Medulla oblongata (tissue), 1 donor: ENCODE results near the gene TBC1D22B.

Experiments
- DNase-seq: peaks from one replicate; pipeline ENCODE4 v3.0.0-alpha.2; 2015; ENCODE audit errors: extremely low spot score

The TBC1D22B gene

DNA sequence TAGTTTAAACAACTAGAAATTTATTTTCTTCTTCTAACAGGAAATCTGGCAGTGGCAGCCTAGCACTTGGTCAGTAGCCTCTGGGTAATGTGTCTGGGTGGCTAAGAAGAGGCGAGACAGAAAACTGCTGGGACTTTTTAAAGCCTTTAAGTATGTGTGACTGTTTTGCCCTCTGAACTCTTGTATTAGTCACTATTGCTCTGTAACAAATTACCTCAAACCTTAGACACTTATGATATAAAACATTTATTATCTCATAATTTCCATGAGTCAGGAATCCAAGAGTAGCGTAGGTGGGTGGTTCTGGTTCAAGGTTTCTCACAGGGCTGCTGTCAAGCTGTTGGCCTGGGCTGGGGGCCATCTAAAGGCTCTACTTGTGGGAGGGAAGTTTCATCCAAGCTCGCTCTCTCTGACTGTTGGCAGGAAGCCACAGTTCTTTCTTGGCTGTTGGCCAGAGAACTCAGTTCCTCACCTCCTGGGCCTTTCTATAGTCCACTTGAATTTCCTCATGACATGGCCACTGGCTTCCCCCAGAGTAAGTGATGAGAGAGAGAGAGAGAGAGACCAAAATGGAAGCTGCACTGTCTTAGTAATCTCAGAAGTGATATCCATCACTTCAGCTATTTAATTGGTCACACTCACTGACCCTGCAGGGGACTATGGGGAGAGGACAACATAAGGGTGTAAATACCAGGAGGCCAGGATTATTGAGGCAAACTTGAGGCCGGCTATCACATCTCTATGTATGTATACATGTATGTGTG lies 17.4 kb upstream of the TBC1D22B start:
- DNase-seq = peak; percentile 92

DNA sequence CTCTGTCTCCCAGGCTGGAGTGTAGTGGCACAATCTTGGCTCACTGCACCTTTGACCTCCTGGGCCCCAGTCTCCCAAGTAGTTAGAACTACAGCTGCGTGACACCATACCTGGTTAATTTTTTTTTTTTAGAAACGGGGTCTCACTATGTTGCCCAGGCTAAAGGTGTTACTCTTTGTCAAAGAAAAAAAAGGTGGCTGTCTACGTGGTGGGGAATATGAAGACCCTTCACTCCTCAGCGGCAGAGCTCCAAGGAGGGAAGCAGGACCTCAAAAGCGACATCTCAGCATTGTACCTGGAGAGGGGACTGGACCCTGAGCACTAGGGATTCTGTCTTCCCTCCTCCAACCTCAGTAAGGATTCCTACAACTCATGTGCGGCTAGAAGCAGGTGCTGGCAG lies 16.4 kb upstream of the TBC1D22B start:
- no peak for DNase-seq

GRCh38 chr6:37241775-37242428 lies 15.7 kb upstream of the TBC1D22B start:
- DNase-seq = no peak

DNA sequence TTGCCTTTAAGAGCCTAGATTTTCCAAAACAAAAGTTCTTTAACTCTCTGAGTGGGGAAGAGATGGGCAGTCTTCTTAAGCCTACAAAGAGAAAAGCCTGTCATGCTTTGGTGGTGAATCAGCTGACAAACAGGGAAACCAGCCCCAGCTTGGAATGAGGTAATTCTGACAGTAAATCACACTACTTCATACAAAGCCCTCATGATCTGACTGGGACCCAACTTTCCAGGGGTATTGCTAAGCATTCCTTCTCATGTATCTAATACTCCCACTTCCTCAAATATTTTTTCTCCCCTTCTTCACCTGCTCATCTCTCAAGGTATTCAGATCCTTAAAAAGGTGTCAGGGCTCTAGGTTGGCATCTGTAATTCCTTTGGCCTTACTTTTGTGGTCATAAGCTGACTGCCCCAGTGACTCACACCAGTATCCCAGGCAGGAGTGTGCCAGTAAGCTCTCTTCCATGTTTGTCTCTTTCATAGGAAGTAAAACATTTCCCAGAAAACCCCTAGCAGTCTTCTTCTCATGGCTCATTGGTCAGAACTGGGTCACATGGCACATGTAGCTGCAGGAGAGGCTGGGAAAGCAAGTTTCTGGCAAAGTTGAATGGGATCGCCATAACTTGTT lies 15.0 kb upstream of the TBC1D22B start:
- DNase-seq = no peak

DNA sequence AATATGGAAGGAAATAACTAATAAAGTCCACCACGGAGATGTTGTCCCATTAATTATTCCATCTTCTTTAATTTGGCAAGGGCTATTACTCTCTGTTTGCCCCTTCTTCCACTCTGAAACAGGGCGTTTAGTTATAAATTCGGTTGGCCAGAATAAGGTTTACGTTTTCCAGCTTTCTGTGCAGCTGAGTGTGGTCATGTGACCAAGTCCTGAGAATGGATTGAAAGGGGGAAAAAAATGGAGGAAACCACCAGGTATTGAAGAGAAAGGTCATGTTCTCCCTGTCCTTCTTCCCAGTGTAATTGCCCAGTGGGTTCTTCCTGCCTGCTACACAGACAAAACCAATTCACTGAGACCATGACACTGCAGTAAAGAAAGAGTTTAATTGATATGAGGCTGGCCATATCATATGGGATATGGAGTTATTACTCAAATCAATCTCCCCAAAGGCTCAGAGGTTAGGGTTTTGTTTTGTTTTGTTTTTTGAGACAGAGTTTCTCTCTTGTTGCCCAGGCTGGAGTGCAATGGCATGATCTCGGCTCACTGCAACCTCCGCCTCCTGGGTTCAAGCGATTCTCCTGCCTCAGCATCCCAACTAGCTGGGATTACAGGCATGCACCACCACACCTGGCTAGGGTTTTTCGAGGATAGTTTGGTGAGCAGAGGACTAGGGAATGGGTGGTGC lies 14.3 kb upstream of the TBC1D22B start:
- no peak for DNase-seq

DNA sequence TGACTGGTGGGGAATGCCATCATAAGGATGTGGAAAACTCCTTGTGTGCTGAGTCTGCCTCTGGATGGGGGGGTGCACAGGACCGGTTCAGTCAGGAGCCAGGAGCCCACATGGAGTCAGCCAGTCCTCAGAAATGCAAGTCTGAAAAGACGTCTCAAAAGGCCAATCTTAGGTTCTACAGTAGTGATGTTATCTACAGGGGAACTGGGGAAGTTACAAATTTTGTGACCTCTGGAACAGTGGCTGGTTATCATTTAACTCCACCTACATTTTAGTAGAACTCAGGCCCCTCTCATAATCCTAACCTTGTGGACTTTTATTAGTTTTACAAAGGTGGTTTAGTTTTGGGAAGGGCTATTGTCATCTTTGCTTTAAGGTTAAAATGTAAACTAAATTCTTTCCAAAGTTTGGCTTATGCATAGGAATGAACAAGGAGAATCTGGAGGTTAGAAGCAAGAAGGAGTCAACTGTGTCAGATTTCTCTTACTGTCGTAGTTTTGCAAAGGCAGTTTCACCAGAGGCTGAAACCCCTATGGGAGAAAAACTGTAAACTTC lies 13.7 kb upstream of the TBC1D22B start:
- DNase-seq = no peak

GRCh38 chr6:37244430-37245310 lies 12.9 kb upstream of the TBC1D22B start:
- peak; percentile 72 for DNase-seq

- DNase-seq = no peak
These were observed 6.3 kb upstream of the TBC1D22B start for GRCh38 chr6:37251211-37251780.

GRCh38 chr6:37253486-37254007 lies 4.0 kb upstream of the TBC1D22B start:
- DNase-seq = no peak

- no peak for DNase-seq
These were observed 2.7 kb upstream of the TBC1D22B start for GRCh38 chr6:37254881-37255280.

DNA sequence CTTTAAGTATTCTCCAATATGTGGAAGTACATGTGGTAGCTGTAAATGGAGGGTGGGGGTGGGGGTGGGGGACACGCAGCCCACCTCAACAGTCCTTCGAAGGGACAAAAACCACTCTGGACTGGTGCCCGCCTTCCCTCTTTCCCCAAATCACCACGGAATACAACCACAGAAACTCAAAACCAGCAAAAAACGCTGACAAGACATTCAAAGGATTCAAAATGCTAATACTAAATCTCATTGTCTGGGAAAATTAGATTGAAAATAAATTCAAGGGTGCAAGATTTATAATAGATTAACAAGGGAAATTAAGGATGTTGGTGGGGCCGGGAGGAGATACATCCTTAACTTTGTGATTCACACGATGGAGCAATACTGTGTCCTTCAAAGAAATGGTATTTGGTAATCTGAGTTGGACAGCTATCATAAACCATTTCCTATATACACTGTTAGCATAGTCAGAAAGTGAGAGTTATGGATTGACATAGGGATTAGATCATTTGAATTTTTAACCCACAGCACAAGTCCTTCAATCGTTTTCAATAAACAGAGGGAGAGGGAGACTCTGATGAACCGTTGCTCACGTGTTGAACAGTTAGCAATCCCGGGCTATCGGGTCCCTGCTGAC lies 766 bp upstream of the TBC1D22B start:
- DNase-seq = no peak

DNA sequence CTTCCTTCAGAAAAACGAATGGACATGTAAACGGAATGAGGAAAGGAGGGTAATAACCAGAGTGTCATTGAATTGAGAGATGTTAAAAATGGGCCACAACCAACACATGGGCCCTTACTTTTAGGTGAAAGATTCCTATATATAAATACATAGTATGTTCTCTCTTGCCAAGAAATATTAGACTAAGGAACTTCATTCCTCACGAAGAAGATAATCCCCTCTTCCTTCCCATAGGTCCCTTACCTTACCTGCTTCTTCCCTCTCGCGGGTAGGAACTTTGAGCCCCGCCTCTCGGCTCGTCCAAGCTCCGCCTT lies 295 bp upstream of the TBC1D22B start:
- no peak for DNase-seq

GRCh38 chr6:37258405-37259105 lies 983 bp downstream of the TBC1D22B start:
- DNase-seq = no peak

DNA sequence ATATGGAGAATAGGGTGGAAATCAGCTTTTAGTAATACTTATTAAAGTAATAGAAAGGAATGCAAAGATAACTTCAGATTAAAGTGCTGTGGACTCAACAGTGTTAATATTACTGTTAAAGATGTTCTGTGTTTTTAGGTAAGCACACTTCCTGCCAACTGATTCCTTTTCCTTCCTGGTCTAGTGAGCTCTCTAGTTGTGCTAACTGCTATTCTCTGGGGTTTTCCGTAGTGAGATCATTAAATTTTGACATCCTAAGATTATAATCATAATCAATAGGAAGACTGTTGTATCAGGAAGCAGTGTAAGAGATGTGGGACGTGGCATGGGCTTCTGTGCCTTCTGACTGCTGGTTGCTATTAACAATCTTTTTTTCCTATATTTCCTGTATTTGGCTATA lies 1.6 kb downstream of the TBC1D22B start:
- no peak for DNase-seq

GRCh38 chr6:37260040-37260439 lies 2.5 kb downstream of the TBC1D22B start:
- DNase-seq = no peak

GRCh38 chr6:37260444-37260843 lies 2.9 kb downstream of the TBC1D22B start:
- no peak for DNase-seq

DNA sequence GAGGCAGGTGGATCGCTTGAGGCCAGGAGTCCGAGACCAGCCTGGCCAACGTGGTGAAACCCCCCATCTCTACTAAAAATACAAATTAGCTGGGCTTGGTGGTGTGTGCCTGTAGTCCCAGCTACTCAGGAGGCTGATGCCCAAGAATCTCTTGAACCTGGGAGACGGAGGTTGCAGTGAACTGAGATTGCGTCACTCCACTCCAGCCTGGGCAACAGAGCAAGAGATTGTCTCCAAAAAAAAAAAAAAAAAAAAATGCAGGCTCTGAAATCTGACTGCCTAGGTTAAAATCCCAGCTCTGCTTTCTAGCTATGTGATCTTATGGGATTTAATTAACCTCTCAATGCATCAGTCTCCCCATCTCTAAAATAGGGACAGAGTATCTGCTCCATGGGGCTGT lies 3.6 kb downstream of the TBC1D22B start:
- no peak for DNase-seq

- no peak for DNase-seq
These were observed 5.0 kb downstream of the TBC1D22B start for GRCh38 chr6:37262446-37263026.

DNA sequence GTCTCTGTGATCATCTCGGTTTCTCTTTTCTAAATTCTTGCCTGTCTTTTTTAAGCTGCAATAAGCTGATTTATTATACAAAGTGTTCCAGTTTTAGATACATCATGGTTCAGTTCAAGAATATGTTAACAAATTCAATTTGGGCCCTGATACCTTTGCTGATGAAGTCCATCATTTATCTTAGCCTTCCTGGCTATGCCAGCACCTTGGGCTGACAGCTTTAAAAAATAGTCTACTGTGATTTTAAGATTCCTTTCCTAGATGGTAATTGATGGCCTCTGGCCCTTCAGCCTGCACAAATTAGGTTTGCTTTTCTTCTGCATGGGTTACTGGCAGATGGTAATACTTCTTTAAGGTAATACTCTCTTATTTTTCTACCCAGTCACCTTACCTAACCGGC lies 7.4 kb downstream of the TBC1D22B start:
- DNase-seq = no peak
